ENCODE data around the gene ADGRA3.

ADGRA3 gene

DNA sequence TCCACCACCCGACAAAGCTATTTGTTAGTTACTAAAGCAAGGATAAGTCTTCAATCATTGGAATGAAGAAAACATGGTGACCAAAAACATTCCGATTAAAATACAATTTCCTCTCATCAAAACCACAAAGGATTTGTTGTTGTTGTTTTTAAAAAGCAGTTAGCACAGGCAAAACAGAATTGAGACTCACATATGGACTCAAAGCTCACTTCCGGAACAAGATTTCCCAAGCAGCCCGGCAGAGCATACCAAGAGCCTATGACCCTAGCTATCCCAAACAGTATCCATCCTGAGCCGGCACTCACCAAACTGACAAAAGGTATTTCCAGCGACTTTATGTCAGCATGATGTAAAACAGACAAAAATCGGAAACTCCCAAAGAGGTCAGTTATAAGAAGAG lies 39.9 kb downstream of the ADGRA3 start:
- TF ChIP-seq, protein P1, sequence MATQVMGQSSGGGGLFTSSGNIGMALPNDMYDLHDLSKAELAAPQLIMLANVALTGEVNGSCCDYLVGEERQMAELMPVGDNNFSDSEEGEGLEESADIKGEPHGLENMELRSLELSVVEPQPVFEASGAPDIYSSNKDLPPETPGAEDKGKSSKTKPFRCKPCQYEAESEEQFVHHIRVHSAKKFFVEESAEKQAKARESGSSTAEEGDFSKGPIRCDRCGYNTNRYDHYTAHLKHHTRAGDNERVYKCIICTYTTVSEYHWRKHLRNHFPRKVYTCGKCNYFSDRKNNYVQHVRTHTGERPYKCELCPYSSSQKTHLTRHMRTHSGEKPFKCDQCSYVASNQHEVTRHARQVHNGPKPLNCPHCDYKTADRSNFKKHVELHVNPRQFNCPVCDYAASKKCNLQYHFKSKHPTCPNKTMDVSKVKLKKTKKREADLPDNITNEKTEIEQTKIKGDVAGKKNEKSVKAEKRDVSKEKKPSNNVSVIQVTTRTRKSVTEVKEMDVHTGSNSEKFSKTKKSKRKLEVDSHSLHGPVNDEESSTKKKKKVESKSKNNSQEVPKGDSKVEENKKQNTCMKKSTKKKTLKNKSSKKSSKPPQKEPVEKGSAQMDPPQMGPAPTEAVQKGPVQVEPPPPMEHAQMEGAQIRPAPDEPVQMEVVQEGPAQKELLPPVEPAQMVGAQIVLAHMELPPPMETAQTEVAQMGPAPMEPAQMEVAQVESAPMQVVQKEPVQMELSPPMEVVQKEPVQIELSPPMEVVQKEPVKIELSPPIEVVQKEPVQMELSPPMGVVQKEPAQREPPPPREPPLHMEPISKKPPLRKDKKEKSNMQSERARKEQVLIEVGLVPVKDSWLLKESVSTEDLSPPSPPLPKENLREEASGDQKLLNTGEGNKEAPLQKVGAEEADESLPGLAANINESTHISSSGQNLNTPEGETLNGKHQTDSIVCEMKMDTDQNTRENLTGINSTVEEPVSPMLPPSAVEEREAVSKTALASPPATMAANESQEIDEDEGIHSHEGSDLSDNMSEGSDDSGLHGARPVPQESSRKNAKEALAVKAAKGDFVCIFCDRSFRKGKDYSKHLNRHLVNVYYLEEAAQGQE (IDR thresholded peaks at IDR 0.05; ENCODE audit: insufficient read depth in 1 of 2, low read depth in 2 of 2, low read length in 2 of 2) = no peak
- no peak for TF ChIP-seq FOXP2 (optimal IDR thresholded peaks at IDR 0.05; ENCODE audit: borderline replicate concordance, extremely low read depth, extremely low read length, insufficient read depth)
- TF ChIP-seq SIN3A (IDR thresholded peaks at IDR 0.05; ENCODE audit: borderline replicate concordance, insufficient read depth, low read length) = no peak
- no peak for TF ChIP-seq POLR2AphosphoS5 (IDR thresholded peaks at IDR 0.05; ENCODE audit: low read depth, low read length)
- TF ChIP-seq TAF1 (IDR thresholded peaks at IDR 0.05; ENCODE audit: borderline replicate concordance, insufficient read depth, low read length) = no peak

DNA sequence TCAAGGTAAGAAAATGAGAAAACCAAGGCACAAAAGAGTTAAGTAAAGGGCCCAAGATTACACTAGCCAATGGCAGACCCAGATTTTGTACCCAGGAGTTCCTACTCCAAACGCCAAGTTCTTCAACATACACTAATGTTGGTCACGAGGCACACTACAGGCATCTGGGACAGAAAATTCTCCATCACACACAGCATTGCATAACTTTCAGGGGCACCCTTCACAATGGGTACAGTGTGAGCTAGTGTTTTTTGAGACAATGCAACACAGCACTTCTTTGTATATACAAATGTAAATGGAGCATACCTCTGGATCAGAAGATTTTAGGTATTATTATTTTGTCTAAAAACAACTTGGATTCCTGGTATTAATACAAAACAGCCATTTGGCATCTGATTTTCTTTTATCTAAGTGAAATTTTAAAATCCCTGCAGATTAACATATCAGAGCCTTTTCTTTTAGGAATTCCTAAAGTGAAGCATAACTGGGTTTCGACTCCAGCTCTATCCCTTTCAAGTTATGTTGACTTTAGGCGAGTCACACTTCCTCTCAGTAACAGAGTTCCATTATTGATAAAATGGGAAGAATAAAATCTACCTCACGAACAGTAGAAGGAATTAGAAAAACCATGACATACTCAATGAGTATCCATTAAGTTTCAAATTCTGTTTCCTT lies 41.1 kb downstream of the ADGRA3 start:
- TF ChIP-seq SIN3A (IDR thresholded peaks at IDR 0.05; ENCODE audit: borderline replicate concordance, insufficient read depth, low read length) = no peak
- no peak for TF ChIP-seq POLR2AphosphoS5 (IDR thresholded peaks at IDR 0.05; ENCODE audit: low read depth, low read length)
- TF ChIP-seq, protein P1 (IDR thresholded peaks at IDR 0.05; ENCODE audit: insufficient read depth in 1 of 2, low read depth in 2 of 2, low read length in 2 of 2) = no peak
- TF ChIP-seq TAF1 (IDR thresholded peaks at IDR 0.05; ENCODE audit: borderline replicate concordance, insufficient read depth, low read length) = no peak
- no peak for TF ChIP-seq FOXP2 (optimal IDR thresholded peaks at IDR 0.05; ENCODE audit: borderline replicate concordance, extremely low read depth, extremely low read length, insufficient read depth)

DNA sequence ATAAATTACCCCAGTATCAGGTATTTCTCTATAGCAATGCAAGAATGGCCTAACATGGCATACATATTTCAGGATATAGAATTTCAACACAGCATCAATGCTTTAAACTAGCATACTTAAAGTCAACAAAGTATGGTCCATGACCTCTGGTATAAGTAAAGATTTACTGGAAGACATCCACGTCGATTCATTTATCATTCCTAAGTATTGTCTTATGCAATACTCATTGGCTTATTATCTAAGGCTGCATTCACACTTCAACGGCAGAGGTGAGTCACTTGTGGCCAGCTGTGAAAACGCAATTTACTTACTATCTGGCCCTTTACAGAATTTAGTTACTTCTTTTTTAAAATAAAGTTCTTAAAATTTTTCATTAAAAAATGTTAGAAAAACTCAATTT lies 42.6 kb downstream of the ADGRA3 start:
- TF ChIP-seq TAF1 (IDR thresholded peaks at IDR 0.05; ENCODE audit: borderline replicate concordance, insufficient read depth, low read length) = no peak
- TF ChIP-seq, protein P1 (IDR thresholded peaks at IDR 0.05; ENCODE audit: insufficient read depth in 1 of 2, low read depth in 2 of 2, low read length in 2 of 2) = no peak
- no peak for TF ChIP-seq FOXP2 (optimal IDR thresholded peaks at IDR 0.05; ENCODE audit: borderline replicate concordance, extremely low read depth, extremely low read length, insufficient read depth)
- no peak for TF ChIP-seq SIN3A (IDR thresholded peaks at IDR 0.05; ENCODE audit: borderline replicate concordance, insufficient read depth, low read length)
- no peak for TF ChIP-seq POLR2AphosphoS5 (IDR thresholded peaks at IDR 0.05; ENCODE audit: low read depth, low read length)

DNA sequence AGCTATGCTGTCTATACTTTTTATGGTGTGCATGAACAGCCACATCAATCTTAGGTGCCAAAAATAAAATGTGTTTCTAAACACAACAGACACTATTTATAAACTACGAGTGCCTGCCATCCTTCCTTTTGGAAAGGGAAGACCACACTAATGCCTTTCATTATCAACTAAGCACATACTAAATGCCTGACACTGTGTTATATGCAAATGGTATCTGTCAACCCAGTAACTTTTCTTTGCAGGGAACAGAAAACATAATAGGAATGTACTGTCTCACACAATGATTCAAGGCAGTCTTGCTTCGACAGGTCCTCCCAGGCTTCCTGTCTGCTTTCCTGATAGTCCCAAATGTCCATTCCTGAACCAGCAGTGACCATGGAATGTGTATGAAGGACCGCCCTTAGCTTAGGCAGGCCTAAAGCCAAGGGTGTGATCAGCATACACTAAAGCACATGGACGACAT lies 43.8 kb downstream of the ADGRA3 start:
- TF ChIP-seq FOXP2 (optimal IDR thresholded peaks at IDR 0.05; ENCODE audit: borderline replicate concordance, extremely low read depth, extremely low read length, insufficient read depth) (no peak), POLR2AphosphoS5 (IDR thresholded peaks at IDR 0.05; ENCODE audit: low read depth, low read length) (no peak), TAF1 (IDR thresholded peaks at IDR 0.05; ENCODE audit: borderline replicate concordance, insufficient read depth, low read length) (no peak), SIN3A (IDR thresholded peaks at IDR 0.05; ENCODE audit: borderline replicate concordance, insufficient read depth, low read length) (no peak)
- TF ChIP-seq, protein P1 (IDR thresholded peaks at IDR 0.05; ENCODE audit: insufficient read depth in 1 of 2, low read depth in 2 of 2, low read length in 2 of 2) = no peak
